HUES6 (cell line): ENCODE results near the gene AKNA.

Experiments used
- H3K27ac ChIP-seq: 2 replicates; pipeline ENCODE4 v1.7.0; 2013; ENCODE audit warnings: low read depth, mild to moderate bottlenecking, low read length, inconsistent platforms
- H3K27me3 ChIP-seq: 2 replicates; pipeline ENCODE4 v1.6.1; 2013; ENCODE audit warnings: low read length; ENCODE audit not compliant: control insufficient read depth, insufficient read depth
- H3K36me3 ChIP-seq: 2 replicates; pipeline ENCODE4 v1.6.1; 2013; ENCODE audit warnings: low read length; ENCODE audit not compliant: control insufficient read depth, insufficient read depth
- H3K4me1 ChIP-seq: 2 replicates; pipeline ENCODE4 v1.6.1; 2013; ENCODE audit warnings: low read length; ENCODE audit not compliant: control insufficient read depth, insufficient read depth
- H3K4me3 ChIP-seq: 2 replicates; pipeline ENCODE4 v1.5.1; 2013; ENCODE audit warnings: low read depth, low read length
- H3K9ac ChIP-seq: one replicate; pipeline ENCODE4 v1.6.1; 2013; ENCODE audit warnings: mild to moderate bottlenecking, low read length
- H3K9me3 ChIP-seq: 2 replicates; pipeline ENCODE4 v1.6.1; 2013; ENCODE audit warnings: low read depth, low read length; ENCODE audit not compliant: control insufficient read depth, insufficient read depth

Gene AKNA

DNA sequence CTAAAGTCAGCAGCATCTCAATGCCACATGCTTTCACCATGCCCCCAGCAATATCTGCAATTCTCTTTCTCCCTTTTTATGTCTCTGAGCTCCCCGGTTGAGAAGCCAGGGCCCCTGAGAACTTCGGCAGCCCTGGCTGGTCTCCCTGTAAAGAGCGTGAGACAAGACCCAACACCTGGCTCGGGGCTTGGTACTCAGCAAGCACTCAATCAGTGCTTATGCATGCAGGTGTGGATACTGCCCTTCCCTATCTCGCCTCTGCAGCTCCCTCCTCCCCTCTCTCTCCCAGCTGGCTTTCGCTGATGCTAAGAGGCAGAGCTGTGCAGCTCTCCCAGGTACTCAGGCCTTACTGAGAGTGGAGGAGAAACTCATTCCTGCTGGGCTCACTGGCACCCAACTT is 41.7 kb upstream of the AKNA start:
- Histone ChIP-seq H3K27me3 (no peaks in the 10 kb centered on the region), H3K27ac (no peak overlapping the region), H3K4me1 (no peaks in the 10 kb centered on the region), H3K9ac (no peak overlapping the region), H3K36me3 (no peaks in the 10 kb centered on the region), H3K4me3 (no peak overlapping the region), H3K9me3 (no peaks in the 10 kb centered on the region)

DNA sequence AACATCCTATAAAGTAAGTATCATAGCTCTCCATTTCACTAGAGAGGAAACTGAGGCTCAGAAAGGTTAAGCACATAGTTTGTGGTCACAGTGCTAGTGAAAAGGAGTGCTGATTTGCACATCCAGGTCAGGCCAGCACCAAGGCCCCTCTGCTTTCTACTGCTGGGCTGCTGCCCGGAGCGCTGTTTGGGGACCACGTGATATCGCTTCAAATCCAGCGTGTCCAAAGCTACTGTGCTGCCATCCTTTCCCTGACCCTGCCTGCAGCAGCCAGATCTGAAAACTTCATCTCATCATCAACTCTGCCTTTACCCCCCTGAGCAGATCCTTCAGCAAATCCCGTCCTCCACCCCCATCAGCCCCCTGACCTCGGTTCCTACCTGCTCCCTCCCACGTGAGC is 40.7 kb upstream of the AKNA start:
- Histone ChIP-seq H3K27ac (no peak overlapping the region), H3K36me3 (no peaks in the 10 kb centered on the region), H3K9ac (no peak overlapping the region), H3K27me3 (no peaks in the 10 kb centered on the region), H3K4me1 (peaks cover 7% of the 10 kb centered on the region; the same call in 1 of the 2 replicates), H3K9me3 (no peaks in the 10 kb centered on the region), H3K4me3 (no peak overlapping the region)

DNA sequence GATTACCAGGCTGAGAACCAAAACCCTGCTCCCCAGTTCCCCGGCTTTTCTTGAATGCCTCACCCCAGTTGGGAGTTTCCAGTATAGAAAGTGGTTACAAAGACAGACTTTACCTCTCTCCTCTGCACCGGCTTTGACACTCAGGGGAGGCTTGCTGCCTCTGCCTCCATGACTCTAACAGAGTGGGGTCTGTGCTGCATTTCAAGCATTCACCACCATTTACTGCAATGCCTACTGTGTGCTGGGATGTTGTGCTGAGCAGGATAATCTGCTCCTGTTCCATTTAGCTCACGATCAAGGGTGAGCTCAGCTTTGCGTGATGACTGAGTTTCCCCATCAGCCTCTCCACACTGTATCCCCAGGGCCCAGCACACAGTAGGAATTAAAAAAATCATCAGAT is 39.9 kb upstream of the AKNA start:
- Histone ChIP-seq H3K36me3 (no peaks in the 10 kb centered on the region), H3K9me3 (no peaks in the 10 kb centered on the region), H3K27ac (no peak overlapping the region), H3K9ac (no peak overlapping the region), H3K4me1 (peaks cover 7% of the 10 kb centered on the region; the same call in 1 of the 2 replicates), H3K27me3 (no peaks in the 10 kb centered on the region), H3K4me3 (no peak overlapping the region)

DNA sequence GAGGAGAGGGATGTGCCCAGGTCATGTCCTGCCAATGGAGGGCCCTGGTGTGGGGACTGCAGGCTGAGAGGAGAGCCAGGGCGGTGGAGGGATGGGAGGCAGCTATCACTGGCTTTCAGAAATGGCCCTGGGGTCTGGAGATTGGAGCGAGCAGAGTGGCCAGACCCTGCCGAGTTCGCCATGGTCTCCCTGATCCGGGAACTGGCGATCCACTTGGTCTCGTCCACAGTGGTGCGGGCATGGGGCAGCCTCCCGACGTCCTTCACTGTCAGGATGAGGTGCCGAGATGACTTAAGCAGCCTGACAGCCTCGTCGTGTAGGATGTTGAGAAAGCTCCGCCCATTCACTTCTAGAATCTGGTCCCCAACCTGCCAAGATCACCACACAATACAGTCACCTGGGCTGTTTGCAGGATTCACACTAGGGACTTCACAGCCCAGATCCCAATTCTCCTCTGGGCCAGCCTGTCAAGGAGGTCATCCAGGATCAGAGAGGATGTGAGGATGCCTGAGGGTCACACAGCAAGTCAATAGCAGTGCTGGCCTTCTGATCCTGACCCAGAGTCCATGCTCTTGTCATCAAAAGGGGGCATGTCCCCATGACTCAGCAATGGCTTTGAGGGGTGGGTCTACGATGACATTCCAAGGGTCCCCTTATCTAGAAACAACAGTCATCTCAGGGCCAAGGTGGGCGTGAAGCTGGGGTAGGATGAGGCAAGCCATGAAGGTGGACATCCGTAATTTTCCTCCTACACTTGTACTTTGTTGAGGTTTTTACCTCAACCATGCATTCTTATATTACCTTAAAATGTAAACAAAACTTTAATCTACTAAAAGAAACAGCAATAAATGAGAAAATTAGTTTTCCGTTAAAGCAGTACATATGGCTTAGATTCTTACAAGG is 38.5 kb upstream of the AKNA start:
- no peaks in the 10 kb centered on the region for H3K36me3 ChIP-seq
- H3K4me1 ChIP-seq = peaks cover 7% of the 10 kb centered on the region; the same call in 1 of the 2 replicates
- no peaks in the 10 kb centered on the region for H3K9me3 ChIP-seq
- no peak overlapping the region for H3K9ac ChIP-seq
- H3K27ac ChIP-seq = no peak overlapping the region
- no peaks in the 10 kb centered on the region for H3K27me3 ChIP-seq
- H3K4me3 ChIP-seq = no peak overlapping the region

DNA sequence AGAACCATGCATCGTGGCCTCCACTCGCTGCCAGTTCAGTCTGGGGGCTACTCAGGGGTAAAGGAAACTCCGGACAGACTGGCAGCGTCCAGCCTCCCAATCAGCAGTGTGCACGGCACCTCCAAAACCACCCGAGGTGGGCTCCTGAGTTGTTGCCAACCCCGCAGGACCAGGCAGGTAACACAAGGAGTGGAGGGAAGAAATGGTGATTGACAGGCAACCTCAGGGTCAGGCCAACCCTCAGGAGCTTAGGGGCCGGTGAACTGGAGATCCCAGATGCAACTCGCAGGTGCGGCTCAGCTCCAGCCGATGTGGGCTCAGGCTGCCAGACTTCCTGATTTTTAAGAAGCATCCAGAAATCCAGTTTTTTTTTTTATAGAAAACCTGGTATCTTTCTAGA is 37.3 kb upstream of the AKNA start:
- Histone ChIP-seq H3K36me3 (no peaks in the 10 kb centered on the region), H3K9ac (no peak overlapping the region), H3K27me3 (no peaks in the 10 kb centered on the region), H3K27ac (no peak overlapping the region), H3K4me3 (no peak overlapping the region), H3K4me1 (peaks cover 7% of the 10 kb centered on the region; the same call in 1 of the 2 replicates), H3K9me3 (no peaks in the 10 kb centered on the region)

DNA sequence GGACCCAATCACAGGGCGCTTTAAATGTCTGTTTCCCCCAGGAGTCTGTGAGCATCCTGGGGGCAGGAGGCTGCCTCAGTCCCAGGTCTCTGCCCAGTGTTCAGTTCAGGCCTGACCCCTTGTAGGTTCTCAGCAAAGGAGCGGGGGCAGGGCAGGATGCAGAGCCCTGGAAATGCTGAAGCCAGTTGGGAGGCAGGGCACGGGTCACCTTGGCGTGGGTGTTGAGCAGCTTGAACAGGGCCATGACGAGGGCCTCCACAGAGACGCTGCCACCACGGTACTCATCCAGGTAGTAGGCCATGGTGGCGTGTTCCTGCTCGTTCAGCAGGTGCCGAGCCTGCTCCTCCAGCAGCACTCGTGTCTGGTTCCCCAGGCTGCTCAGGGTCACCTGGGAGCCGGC is 36.3 kb upstream of the AKNA start:
- peaks cover 7% of the 10 kb centered on the region; the same call in 1 of the 2 replicates for H3K4me1 ChIP-seq
- H3K9me3 ChIP-seq = no peaks in the 10 kb centered on the region
- no peaks in the 10 kb centered on the region for H3K36me3 ChIP-seq
- no peak overlapping the region for H3K9ac ChIP-seq
- no peak overlapping the region for H3K4me3 ChIP-seq
- no peak overlapping the region for H3K27ac ChIP-seq
- no peaks in the 10 kb centered on the region for H3K27me3 ChIP-seq

DNA sequence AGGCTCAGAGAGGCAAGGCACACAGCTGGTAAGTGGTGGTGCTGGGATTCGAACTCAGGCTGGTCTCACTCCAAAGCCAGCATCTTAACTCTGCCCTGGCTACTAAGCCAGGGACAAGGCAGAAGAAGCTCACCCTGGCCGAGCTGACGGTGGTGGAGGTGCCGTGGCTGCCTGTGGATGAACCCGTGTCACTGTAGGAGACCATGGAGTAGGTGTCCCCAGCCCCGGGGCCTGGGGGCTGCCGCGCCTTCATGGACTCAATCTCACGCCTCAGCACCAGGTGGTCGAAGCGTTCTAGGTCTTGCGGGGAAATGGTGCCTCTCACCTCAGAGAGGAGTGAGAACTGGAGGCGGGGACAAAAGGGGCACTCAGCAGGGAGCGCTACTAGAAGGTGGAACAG is 35.4 kb upstream of the AKNA start:
- Histone ChIP-seq H3K27ac (no peak overlapping the region), H3K27me3 (no peaks in the 10 kb centered on the region), H3K4me1 (peaks cover 7% of the 10 kb centered on the region; the same call in 1 of the 2 replicates), H3K9ac (no peak overlapping the region), H3K9me3 (no peaks in the 10 kb centered on the region), H3K4me3 (no peak overlapping the region), H3K36me3 (no peaks in the 10 kb centered on the region)

DNA sequence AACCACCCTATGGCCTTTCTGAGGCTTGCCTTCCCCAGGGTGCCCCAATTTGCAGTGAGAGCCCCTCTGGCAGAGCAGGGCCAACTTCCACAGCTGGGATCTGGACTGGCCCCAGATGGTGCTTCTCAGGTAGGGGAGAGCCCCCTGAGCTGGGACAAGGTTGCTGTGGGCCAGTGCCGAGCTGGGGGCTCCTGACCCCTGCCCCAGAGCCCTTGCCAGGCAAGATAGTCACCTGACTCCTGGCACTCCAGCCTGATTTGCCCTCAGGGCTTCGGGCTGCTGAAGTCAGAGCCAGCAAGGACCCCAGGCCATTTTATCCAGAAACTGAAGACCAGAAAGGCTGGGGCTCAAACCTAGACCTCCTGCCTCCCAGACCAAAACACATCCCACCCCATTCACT is 33.4 kb upstream of the AKNA start:
- peaks cover 7% of the 10 kb centered on the region; the same call in 1 of the 2 replicates for H3K4me1 ChIP-seq
- H3K36me3 ChIP-seq = no peaks in the 10 kb centered on the region
- no peak overlapping the region for H3K9ac ChIP-seq
- no peaks in the 10 kb centered on the region for H3K27me3 ChIP-seq
- no peak overlapping the region for H3K27ac ChIP-seq
- no peaks in the 10 kb centered on the region for H3K9me3 ChIP-seq
- no peak overlapping the region for H3K4me3 ChIP-seq

DNA sequence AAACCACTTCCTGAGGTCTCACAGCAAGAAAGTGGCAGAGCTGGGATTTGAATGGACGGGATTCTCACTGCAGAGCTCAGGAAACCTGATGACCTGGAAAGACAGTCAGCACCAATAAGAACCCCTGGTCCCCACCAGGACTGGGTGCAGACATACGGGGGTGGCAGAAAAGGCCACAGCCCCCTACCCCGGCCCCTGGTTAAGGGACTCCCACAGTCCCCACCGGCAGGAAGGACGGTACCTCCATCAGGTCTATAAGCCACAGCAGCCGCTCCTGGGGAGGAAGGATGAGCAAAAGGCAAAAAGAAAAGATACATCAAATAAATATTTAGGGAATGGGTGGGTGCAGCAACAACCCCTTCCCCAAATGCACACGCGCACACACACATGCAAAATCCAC is 32.0 kb upstream of the AKNA start:
- H3K9me3 ChIP-seq = no peaks in the 10 kb centered on the region
- H3K36me3 ChIP-seq = no peaks in the 10 kb centered on the region
- H3K9ac ChIP-seq = no peak overlapping the region
- H3K27me3 ChIP-seq = no peaks in the 10 kb centered on the region
- H3K4me1 ChIP-seq = peaks cover 7% of the 10 kb centered on the region; the same call in 1 of the 2 replicates
- no peak overlapping the region for H3K4me3 ChIP-seq
- no peak overlapping the region for H3K27ac ChIP-seq

DNA sequence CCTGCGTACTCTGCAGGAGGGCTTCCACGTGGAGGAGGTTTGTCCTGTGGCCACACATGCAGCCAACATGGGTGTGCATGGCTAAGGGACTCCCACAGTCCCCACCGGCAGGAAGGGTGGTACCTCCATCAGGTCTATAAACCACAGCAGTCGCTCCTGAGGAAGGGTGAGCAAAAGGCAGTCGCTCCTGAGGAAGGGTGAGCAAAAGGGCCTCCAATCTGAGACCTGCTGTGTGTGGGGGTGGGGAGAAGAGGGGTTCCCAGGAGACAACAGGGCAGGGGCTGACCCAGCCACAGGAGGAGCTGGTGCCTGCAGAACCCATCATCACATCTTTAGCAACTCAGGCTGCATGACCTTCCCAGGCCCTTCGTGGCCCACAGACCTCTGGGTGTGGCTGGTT is 30.3 kb upstream of the AKNA start:
- no peaks in the 10 kb centered on the region for H3K27me3 ChIP-seq
- no peak overlapping the region for H3K27ac ChIP-seq
- no peaks in the 10 kb centered on the region for H3K36me3 ChIP-seq
- H3K9ac ChIP-seq = no peak overlapping the region
- no peaks in the 10 kb centered on the region for H3K9me3 ChIP-seq
- no peak overlapping the region for H3K4me3 ChIP-seq
- peaks cover 11% of the 10 kb centered on the region for H3K4me1 ChIP-seq

DNA sequence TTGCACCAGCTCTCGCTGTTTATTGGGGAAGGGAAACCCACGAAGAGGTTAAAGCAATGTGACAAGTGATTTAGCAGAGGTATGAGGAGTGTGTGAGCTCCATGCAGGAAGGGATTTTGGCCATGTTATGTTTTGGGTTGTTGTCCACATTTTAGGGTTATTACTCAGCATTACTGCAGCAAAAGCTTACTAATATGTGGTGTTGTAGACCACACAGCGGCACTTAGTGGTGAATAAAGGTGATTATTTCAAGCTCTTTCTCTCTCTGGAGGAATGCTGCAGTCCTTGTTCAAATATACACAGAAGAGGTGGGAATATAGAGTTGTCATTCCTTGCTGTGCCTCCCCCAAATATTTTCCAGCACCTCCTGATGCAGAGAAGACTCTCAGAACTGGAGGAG is 29.7 kb upstream of the AKNA start:
- Histone ChIP-seq H3K4me1 (peaks cover 11% of the 10 kb centered on the region), H3K36me3 (no peaks in the 10 kb centered on the region), H3K27ac (no peak overlapping the region), H3K9me3 (no peaks in the 10 kb centered on the region), H3K4me3 (no peak overlapping the region), H3K27me3 (no peaks in the 10 kb centered on the region), H3K9ac (no peak overlapping the region)
